Fibroblast of villous mesenchyme (primary cell): Measurements from ENCODE around the gene TNF. TPM values are rescaled to one million over a fixed set of nuclear protein-coding genes. Genes with fewer than 3 reads are reported as not detected.

Source experiments
- DNase-seq: peaks from one replicate; pipeline ENCODE4 v3.0.0-alpha.2; 2010; ENCODE audit warnings: low read depth
- H3K4me3 ChIP-seq: 2 replicates; pipeline ENCODE4 v1.5.1; 2011; ENCODE audit warnings: low read depth, mild to moderate bottlenecking, low read length
- total RNA-seq: library from RNA; depleted of rRNA; stranded (reverse); fragments of >200 nt; gene quantifications from 2 replicates; pipeline ENCODE4 v1.2.3, GENCODE V29; 2012
- TF ChIP-seq, protein P1 (sequence below): IDR thresholded peaks from 2 replicates; pipeline ENCODE4 v1.5.1; 2012; ENCODE audit warnings: low read depth, mild to moderate bottlenecking, low read length; ENCODE audit not compliant: insufficient read depth

TNF gene
- under 0.01 TPM in 2 replicates for total RNA-seq

DNA sequence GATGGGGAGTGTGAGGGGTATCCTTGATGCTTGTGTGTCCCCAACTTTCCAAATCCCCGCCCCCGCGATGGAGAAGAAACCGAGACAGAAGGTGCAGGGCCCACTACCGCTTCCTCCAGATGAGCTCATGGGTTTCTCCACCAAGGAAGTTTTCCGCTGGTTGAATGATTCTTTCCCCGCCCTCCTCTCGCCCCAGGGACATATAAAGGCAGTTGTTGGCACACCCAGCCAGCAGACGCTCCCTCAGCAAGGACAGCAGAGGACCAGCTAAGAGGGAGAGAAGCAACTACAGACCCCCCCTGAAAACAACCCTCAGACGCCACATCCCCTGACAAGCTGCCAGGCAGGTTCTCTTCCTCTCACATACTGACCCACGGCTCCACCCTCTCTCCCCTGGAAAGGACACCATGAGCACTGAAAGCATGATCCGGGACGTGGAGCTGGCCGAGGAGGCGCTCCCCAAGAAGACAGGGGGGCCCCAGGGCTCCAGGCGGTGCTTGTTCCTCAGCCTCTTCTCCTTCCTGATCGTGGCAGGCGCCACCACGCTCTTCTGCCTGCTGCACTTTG is at the start of gene TNF:
Gene TNF, plus strand, starts transcription at position 231 of the 567 bp plus-strand sequence. Its CDS starts 177 bp downstream, at position 408.
- H3K4me3 ChIP-seq = no peak within 1 kb of the TSS
- peak; percentile 20 for DNase-seq
- TF ChIP-seq, protein P1, sequence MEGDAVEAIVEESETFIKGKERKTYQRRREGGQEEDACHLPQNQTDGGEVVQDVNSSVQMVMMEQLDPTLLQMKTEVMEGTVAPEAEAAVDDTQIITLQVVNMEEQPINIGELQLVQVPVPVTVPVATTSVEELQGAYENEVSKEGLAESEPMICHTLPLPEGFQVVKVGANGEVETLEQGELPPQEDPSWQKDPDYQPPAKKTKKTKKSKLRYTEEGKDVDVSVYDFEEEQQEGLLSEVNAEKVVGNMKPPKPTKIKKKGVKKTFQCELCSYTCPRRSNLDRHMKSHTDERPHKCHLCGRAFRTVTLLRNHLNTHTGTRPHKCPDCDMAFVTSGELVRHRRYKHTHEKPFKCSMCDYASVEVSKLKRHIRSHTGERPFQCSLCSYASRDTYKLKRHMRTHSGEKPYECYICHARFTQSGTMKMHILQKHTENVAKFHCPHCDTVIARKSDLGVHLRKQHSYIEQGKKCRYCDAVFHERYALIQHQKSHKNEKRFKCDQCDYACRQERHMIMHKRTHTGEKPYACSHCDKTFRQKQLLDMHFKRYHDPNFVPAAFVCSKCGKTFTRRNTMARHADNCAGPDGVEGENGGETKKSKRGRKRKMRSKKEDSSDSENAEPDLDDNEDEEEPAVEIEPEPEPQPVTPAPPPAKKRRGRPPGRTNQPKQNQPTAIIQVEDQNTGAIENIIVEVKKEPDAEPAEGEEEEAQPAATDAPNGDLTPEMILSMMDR = no peak

DNA sequence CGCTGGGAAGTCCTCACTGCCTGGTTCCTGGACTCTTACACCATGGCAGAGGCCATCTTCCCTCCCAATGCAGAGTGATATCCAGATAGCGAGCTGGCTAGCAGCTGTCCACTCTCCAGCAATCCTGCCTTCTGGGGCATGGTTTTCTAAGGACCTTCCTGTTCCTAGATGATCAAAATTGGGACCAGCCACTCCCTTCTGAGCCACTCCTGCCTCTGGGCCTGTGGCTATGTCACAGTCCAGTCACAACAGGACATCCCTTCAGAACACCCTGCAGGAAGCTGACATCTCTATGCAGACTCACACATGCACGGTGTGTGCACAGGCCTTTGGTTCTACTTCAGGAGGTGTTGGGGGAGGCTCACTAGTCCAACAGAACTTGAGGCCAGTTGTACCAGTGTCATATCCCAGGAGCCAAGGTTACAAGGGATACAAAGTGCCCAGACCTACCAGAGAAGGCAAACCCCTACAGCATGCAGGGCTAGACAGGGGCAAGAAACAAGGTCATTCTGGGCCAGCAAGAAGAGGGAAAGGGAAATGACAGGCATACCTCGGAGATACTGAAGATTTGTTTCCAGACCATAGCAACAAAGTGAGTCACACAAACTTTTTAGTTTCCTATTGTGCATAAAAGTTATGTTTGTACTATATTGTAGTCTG is 49.3 kb upstream of the TNF start:
- no peak overlapping the region for H3K4me3 ChIP-seq
- peak; percentile 28 for DNase-seq
- TF ChIP-seq, protein P1 = no peak

DNA sequence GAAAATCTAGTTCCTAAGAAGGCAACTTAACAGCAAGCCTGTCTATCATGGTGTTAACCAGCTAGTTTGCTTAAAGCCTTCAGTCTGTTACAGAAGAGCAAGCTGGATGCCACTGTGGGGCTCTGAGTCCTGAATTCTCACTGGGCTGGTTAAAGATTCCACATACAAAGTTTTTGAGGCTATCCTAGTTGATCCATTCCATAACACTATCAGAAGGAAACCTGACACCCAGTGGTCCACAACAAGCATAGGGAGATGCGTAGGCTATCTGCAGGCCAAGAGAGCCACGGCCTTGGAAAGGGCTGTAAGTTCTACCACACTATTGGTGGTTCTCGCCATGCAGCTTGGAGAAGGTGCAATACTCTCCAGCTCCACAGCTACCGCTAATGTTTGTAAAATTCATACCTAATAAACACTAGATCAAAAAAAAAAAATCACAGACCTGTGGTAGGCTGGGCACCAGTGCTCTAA is 47.0 kb upstream of the TNF start:
- no peak overlapping the region for H3K4me3 ChIP-seq
- peak; percentile 16 for DNase-seq
- TF ChIP-seq, protein P1 = no peak

DNA sequence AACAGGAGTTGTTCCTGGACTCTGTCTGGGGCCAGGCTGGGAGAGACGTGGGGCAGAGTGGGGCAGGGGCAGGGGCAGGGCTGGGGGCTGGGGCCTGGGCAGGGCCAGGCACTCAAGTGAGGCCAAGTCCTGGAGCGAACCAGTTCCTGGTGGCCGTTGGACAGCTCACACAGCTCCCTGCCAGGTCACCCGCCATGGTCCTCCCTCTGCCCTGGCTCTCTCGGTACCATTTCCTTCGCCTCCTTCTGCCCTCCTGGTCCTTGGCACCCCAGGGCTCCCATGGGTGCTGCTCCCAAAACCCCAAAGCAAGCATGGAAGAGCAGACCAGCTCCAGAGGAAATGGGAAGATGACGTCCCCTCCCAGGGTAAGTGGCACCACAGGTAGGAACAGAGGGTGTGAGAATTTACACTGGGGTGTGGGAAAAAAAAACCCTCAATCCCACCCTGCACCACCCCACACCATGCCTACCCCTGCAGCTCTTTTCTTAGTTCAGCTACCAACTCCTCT is 46.5 kb upstream of the TNF start, which contains the start of gene MCCD1:
Gene MCCD1, plus strand, starts transcription at position 142 of the 508 bp plus-strand sequence. Its CDS starts 53 bp downstream, at position 195.
- H3K4me3 ChIP-seq = no peak within 1 kb of the TSS
- DNase-seq = no peak
- TF ChIP-seq, protein P1 = no peak

DNA sequence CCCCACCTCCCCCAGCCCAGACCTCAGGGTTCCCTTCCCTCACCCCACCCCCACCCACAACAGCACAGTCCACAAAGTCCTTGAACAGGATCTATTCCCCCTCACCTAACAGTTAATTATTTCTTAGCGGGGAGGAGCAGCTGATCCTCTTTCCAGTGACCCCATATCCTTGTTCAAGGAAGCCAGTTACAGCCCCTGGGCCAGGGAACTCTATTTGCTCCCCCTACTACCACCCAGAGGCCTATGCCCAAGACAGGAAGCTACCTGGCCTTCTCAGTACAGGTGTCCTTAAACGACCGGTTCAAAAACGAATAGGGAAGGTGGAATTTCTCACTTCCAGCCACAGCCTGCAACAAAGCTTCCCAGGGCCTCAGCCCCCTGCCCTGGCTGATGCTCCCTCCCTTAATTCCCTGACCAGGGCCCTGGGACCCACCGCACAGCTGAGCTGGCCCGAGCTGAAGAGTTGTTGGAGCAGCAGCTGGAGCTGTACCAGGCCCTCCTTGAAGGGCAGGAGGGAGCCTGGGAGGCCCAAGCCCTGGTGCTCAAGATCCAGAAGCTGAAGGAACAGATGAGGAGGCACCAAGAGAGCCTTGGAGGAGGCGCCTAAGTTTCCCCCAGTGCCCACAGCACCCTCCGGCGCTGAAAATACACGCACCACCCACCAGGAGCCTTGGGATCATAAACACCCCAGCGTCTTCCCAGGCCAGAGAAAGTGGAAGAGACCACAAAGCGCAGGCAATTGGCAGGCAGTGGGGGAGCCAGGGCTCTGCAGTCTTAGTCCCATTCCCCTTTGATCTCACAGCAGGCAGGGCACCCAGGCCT is 45.8 kb upstream of the TNF start:
- no peak for DNase-seq
- H3K4me3 ChIP-seq = no peak overlapping the region
- TF ChIP-seq, protein P1 = no peak

DNA sequence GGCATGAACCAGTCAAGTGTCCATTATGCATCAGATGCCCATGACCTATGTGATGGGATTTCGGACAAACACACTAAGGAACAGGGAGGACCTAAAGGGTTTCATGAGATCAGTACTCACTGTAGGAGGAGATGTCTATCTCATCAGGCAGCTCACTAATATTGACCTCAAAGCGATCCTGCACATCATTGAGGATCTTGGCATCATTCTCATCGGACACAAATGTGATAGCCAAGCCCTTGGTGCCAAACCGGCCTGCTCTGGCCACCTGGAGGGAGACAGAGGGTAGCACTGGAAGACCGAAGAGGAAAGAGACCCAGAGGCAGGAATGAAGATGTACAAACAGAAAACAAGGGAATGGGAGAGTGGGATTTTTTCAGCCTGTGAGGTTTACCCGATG is 44.7 kb upstream of the TNF start:
- DNase-seq = no peak
- no peak overlapping the region for H3K4me3 ChIP-seq
- TF ChIP-seq, protein P1 = no peak
